Measurements from ENCODE around the gene PPP1R13B. TPM values are rescaled to one million over a fixed set of nuclear protein-coding genes. Genes with fewer than 3 reads are reported as not detected.

PPP1R13B gene
- total RNA-seq, 2 experiments from 2014 or later = 8.2 to 18.9 TPM

DNA sequence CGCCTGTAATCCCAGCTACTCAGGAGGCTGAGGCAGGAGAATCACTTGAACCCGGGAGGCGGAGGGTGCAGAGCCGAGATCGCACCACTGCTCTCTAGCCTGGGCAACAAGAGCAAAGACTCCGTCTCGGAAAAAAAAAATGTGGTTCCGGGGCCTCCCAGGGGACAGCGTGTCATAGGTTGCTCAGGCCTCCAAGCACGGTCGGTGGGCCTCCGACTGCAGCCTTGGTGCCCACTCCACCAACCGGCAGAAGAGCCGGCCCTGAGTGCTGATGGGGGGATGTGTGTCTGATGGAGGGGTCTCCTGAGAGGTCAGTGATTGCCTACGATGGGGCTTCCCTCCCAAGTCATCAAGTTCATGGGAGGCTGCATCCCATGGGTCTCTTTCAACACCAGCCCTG, 115.9 kb downstream of the PPP1R13B start:
- Histone ChIP-seq H3K4me2 (ENCODE audit: low read length) (no peak overlapping the region), H3K36me3 (ENCODE audit: insufficient read depth, low read length) (peaks cover 34% of the 10 kb centered on the region), H4K20me1 (ENCODE audit: insufficient read depth, low read length) (no peaks in the 10 kb centered on the region), H3K4me1 (ENCODE audit: insufficient read depth, low read length, poor library complexity, severe bottlenecking) (no peaks in the 10 kb centered on the region), H3K27ac (ENCODE audit: low read depth, low read length, poor library complexity, severe bottlenecking) (no peak overlapping the region), H3K9me2 (ENCODE audit: insufficient read depth, low read length) (no peaks in the 10 kb centered on the region), H2AFZ (ENCODE audit: low read length) (no peak overlapping the region), H3K4me3 (ENCODE audit: low read depth, low read length, poor library complexity, severe bottlenecking) (no peak overlapping the region), H3K79me2 (ENCODE audit: insufficient read depth, low read depth, low read length) (no peaks in the 10 kb centered on the region), H3K9me3 (ENCODE audit: low read length) (no peaks in the 10 kb centered on the region)
- ChIA-PET CTCF (ENCODE audit: unreplicated experiment) (interaction anchor here (0.7 kb wide), 1 partner anchor 33 kb away, joined by 5 read pairs; no protein-coding TSS in a partner anchor), POLR2A (no interaction called here)
- no peak for TF ChIP-seq EZH2phosphoT487 (IDR thresholded peaks at IDR 0.05; ENCODE audit: borderline replicate concordance, low read depth, low read length)
- TF ChIP-seq, protein P1, sequence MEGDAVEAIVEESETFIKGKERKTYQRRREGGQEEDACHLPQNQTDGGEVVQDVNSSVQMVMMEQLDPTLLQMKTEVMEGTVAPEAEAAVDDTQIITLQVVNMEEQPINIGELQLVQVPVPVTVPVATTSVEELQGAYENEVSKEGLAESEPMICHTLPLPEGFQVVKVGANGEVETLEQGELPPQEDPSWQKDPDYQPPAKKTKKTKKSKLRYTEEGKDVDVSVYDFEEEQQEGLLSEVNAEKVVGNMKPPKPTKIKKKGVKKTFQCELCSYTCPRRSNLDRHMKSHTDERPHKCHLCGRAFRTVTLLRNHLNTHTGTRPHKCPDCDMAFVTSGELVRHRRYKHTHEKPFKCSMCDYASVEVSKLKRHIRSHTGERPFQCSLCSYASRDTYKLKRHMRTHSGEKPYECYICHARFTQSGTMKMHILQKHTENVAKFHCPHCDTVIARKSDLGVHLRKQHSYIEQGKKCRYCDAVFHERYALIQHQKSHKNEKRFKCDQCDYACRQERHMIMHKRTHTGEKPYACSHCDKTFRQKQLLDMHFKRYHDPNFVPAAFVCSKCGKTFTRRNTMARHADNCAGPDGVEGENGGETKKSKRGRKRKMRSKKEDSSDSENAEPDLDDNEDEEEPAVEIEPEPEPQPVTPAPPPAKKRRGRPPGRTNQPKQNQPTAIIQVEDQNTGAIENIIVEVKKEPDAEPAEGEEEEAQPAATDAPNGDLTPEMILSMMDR (conservative IDR thresholded peaks at IDR 0.05; ENCODE audit: low read length) = no peak
- intact Hi-C loops (cut with micrococcal nuclease; ENCODE audit: unreplicated experiment) = no loop called here
- DNase-seq (ENCODE audit: low spot score) = no peak
- BruUV-seq (replicated peaks) = no TSS peak

GRCh38 chr14:103730490-103731035, 116.8 kb downstream of the PPP1R13B start:
- intact Hi-C loops (cut with micrococcal nuclease; ENCODE audit: unreplicated experiment) = no loop called here
- no peak overlapping the region for H3K4me2 ChIP-seq (ENCODE audit: low read length)
- H3K27ac ChIP-seq (ENCODE audit: low read depth, low read length, poor library complexity, severe bottlenecking) = no peak overlapping the region
- no peaks in the 10 kb centered on the region for H3K4me1 ChIP-seq (ENCODE audit: insufficient read depth, low read length, poor library complexity, severe bottlenecking)
- ChIA-PET CTCF (ENCODE audit: unreplicated experiment) (no interaction called here), POLR2A (no interaction called here)
- no peak for DNase-seq (ENCODE audit: low spot score)
- TF ChIP-seq, protein P1 (conservative IDR thresholded peaks at IDR 0.05; ENCODE audit: low read length) = no peak
- no peak for TF ChIP-seq EZH2phosphoT487 (IDR thresholded peaks at IDR 0.05; ENCODE audit: borderline replicate concordance, low read depth, low read length)
- H3K4me3 ChIP-seq (ENCODE audit: low read depth, low read length, poor library complexity, severe bottlenecking) = no peak overlapping the region
- H2AFZ ChIP-seq (ENCODE audit: low read length) = no peak overlapping the region
- no peaks in the 10 kb centered on the region for H3K9me3 ChIP-seq (ENCODE audit: low read length)
- H3K36me3 ChIP-seq (ENCODE audit: insufficient read depth, low read length) = peaks cover 34% of the 10 kb centered on the region
- no TSS peak for BruUV-seq (replicated peaks)
- no peaks in the 10 kb centered on the region for H3K79me2 ChIP-seq (ENCODE audit: insufficient read depth, low read depth, low read length)
- H3K9me2 ChIP-seq (ENCODE audit: insufficient read depth, low read length) = no peaks in the 10 kb centered on the region
- H4K20me1 ChIP-seq (ENCODE audit: insufficient read depth, low read length) = no peaks in the 10 kb centered on the region

GRCh38 chr14:103729496-103730448, 117.6 kb downstream of the PPP1R13B start:
- intact Hi-C loops (cut with micrococcal nuclease; ENCODE audit: unreplicated experiment) = no loop called here
- no peak for TF ChIP-seq EZH2phosphoT487 (IDR thresholded peaks at IDR 0.05; ENCODE audit: borderline replicate concordance, low read depth, low read length)
- TF ChIP-seq, protein P1 (conservative IDR thresholded peaks at IDR 0.05; ENCODE audit: low read length) = no peak
- ChIA-PET CTCF (ENCODE audit: unreplicated experiment) (no interaction called here), POLR2A (no interaction called here)
- Histone ChIP-seq H3K27ac (ENCODE audit: low read depth, low read length, poor library complexity, severe bottlenecking) (no peak overlapping the region), H2AFZ (ENCODE audit: low read length) (no peak overlapping the region), H4K20me1 (ENCODE audit: insufficient read depth, low read length) (no peaks in the 10 kb centered on the region), H3K9me3 (ENCODE audit: low read length) (no peaks in the 10 kb centered on the region), H3K36me3 (ENCODE audit: insufficient read depth, low read length) (peaks cover 34% of the 10 kb centered on the region), H3K79me2 (ENCODE audit: insufficient read depth, low read depth, low read length) (no peaks in the 10 kb centered on the region), H3K4me2 (ENCODE audit: low read length) (no peak overlapping the region), H3K4me1 (ENCODE audit: insufficient read depth, low read length, poor library complexity, severe bottlenecking) (no peaks in the 10 kb centered on the region), H3K4me3 (ENCODE audit: low read depth, low read length, poor library complexity, severe bottlenecking) (no peak overlapping the region), H3K9me2 (ENCODE audit: insufficient read depth, low read length) (no peaks in the 10 kb centered on the region)
- no peak for DNase-seq (ENCODE audit: low spot score)
- BruUV-seq (replicated peaks) = no TSS peak
